SKM-1 (cell line): ENCODE data around the gene OR51G2.

Experiments used
- DNase-seq: peaks from one replicate; lab custom pipeline; 2025; ENCODE audit not compliant: unreplicated experiment; lab: John Stamatoyannopoulos, UW

OR51G2 gene

GRCh38 chr11:4865855-4866254 lies 53.3 kb downstream of the OR51G2 start:
- DNase-seq = no peak

GRCh38 chr11:4863876-4864275 lies 55.3 kb downstream of the OR51G2 start:
- no peak for DNase-seq
